HG03066 (cell line): ENCODE data around the gene SLC12A1.
A peak's percentile ranks its signal among the peaks of the same experiment; 100 is the strongest.

Experiments used
- ATAC-seq: cut with Tn5 transposase; IDR thresholded peaks from one replicate; pipeline ENCODE4 v1.9.1; 2021; ENCODE audit warnings: low read depth; ENCODE audit not compliant: unreplicated experiment

SLC12A1 gene

DNA sequence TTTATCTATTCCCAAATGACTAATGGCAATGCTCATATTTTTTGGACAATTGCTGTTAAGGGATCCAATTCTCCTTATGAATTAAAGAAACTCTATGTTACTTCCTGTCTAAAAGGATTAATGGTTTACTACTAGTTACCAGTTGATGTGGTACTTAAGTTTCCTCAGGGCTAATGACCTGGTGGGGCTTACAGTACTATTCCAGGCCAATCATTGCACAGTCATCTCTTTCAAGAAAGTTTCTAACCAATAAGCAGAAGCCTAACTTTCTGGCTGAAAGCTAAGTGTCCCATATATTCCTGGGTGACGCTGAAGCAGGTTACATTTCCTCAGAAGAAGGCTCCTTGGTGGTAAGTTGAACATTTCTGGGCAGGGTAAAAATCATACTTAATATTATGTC lies at the start of gene SLC12A1:
Gene SLC12A1 (plus strand): TSS at position 322 of the 400 bp plus-strand sequence. CDS start 1,418 bp downstream, outside the sequence.
- no peak for ATAC-seq

DNA sequence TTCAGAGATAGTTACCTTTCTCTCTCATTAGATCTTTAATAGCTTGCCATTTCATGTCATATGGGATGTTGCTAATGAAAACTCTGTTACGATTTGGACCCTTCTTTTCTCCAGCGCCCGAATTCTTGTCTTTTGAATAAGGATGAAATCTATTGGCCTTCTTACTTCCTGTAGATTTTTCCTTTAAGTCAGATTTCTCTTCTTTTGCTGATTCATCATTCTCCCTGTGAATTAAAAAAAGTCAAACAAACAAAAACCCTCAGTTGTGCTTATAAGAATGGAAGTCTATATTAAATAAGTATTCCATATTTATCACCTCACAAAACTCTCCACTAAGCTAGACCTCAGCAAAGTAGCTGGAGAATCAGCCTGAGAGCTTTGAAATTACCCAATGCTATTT lies 37.5 kb upstream of the SLC12A1 start:
- no peak for ATAC-seq

DNA sequence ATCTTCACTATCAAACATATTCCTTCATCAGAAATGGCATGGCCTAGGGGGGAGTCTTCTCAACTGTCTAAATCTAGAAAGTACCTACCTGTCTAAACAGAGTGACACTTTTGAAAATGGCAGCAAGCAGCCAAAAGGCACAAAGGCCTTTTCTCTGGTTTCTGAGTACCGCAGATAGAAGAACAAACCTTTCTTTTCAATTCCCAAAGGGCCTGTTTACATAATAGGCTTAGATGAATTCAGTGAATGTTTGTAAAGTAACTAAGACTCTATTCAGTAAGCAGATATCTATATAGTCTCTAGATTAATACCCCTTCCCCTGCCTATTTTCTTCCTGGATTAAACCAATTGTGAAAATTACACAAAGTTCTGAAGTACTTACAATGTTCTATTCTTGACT lies 35.1 kb upstream of the SLC12A1 start:
- no peak for ATAC-seq

DNA sequence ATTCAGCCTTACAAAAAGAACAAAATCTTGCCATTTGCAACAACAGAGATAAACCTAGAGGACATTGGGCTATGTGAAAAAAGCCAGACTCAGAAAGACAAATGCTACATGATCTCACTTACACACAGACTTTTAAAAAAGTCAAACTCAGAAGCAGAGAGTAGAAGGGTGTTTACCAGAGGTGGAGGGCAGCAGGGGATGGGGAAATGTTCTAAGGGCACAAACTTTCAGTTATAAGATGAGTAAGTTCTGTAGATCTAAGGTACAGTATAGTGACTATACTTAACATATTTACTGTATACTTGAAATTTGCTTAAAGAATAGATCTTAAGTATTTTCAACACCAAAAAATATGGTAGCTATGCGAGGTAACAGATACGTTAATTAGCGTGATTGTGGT lies 31.0 kb upstream of the SLC12A1 start:
- ATAC-seq, result no peak

DNA sequence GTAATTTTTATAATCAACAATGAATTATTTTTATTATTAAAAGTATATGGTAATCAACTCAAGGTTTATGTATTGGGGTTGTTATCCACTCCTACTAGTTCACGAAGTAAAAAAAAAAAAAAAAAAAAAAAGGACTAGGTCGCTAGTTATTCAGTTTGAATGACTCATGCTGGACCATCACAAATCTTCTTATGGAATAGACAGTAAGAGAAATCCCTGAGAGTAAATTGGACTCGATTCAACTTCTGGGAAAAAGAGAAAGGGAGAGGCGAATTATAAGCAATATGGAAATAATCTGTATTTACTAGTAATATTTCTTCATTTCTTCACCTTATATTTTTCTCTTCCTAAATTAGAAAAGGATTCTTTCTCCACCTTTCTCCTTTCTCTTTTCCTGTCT lies 30.0 kb upstream of the SLC12A1 start:
- no peak for ATAC-seq

DNA sequence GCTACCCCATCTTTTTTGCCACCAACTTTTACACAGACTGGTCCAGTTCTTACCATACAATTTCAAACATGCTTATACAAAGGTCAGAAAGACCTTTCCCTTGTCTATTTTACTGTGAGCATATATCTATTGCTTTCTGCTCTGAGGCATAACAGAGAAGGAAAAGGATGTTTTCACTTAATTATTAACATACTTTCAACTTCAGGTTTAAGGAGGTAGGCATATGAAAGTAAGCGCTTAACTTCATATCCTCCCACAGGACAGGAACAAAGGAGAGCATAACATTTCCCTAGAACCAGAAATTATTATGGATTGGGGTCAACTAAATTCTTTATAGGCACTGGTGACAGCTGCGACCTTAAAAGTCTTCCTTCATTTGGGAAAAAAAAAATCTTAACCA lies 29.1 kb upstream of the SLC12A1 start:
- ATAC-seq, result no peak

DNA sequence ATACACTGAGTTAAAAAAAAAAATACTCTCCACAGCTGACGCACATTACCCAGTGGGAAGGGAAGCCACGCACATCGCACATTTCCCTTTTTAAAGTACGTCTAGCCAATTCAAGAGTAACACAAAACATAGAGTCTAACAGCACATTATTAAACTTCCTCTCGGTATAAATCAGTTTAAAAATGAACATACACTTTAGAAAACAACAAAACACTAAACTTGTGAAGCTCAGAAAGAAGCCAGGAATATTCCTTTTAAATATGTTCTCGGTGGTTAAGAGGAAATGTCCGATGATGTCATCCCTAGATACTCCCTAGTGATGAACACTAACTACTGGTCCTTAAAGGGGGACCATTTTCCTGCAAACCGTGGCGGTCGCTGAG lies 28.7 kb upstream of the SLC12A1 start:
- peak; percentile 53 for ATAC-seq

DNA sequence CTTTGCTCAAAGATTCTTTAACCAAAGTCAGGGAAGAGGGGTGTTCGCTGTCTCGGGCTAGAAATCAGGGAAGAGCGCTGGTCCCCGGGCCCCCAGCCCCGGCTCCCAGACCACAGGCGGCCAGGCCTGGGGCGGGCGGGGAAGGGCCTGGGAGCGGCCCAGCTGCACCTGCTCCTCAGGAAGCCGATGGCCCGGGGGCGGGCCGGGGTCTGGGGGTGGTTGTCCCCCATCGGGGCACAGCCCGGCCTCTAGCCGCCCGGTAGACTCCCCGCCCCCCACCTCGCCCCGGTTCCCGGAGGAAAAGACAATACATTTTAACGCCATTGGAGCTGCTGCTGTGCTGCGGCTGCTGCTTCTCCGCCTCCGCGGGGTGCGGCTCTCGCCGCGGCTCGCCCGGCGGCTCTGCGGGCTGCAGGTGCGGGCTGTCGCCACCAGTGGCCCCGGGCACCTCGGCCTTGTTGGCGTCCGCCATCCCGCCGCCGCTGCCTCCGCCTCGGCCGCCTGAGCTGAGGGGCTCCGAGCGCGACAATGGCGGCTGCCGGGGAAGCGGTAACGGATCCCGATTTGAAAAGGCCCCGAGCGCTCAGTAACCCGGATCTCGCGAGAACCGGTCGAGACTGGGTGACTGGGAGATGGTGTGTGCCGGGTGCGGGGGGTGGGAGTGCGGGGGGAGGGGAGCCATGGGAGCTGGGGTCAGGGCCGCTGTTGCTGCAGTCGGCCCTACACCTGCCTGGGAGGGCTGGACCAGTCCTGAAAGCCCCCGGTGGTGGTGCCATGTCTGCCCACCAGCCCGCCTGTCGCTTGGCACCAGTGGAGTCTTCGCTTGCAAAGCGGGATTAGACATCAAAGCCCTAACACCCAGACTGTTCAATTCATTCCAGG lies 28.1 kb upstream of the SLC12A1 start, which contains the start of gene MYEF2:
Gene MYEF2 (minus strand): TSS at position 530 of the 882 bp plus-strand sequence. CDS start 58 bp downstream, at position 472.
- peak; percentile 64 for ATAC-seq

DNA sequence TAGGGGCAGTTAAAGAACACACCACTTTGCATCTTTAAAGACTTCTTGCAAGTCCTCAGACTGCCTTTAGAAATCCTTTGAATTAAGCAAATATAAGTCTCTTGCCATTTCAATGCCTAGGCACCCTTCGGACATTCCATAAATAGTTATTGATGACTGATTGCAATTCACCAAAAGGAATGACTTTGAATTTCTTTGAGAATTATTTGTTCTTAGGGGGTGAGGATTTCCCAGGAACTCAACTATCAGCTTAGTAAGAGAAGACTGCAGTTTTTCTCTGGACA lies 27.5 kb upstream of the SLC12A1 start:
- no peak for ATAC-seq

DNA sequence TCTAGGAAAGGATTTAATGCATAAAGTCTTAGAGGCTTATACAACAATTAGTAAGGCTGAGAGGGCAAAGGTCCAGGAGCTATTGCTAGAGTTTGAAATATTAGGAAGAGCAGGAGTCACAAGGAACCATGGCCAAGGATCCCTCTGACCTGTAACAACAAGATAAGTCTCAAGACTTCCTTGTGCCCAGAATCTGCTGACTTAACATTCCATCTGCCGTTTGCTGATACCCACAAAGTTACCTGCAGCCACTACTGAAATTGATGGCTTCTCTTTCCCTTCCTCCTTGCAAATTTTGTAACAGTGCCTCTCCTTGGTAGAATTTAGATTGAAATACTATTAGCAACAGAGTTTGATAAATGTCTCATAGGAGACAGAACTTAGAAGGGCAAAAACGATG lies 23.4 kb upstream of the SLC12A1 start:
- ATAC-seq, result no peak

DNA sequence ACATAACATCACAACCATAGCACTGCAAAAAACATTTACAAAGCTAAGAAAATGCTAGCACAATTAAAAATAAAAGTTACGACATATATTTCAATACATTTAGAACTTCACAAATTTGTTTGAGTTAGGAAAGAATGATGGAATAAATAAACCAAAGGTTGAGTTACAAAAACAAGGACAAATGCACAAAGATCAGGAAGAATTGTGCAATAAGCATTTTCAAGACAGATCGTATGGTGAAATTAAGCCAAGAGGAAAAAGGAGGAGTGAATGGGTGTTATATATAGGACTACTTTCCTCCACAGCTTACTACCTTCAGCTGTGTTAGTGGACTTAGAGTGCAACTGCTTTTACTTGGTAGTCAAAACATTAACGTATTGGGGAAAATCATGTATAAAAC lies 20.6 kb upstream of the SLC12A1 start:
- no peak for ATAC-seq

DNA sequence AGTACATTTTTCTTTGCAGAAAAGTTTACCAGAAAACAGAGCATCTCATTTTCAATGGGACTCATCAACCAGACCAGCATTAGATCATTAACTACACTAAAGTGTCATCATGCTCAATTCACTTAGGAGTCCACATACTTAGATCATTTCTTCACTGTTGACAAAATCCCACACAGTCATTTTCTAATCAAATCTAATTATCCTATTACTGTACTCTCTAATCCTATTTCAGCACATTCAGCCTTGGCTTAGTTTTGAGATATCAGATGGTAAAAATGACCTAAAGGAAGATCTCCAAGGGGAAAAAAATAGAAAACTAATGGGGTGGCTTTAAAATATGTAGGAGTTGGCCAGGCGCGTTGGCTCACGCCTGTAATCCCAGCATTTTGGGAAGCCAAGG lies 19.8 kb upstream of the SLC12A1 start:
- no peak for ATAC-seq

DNA sequence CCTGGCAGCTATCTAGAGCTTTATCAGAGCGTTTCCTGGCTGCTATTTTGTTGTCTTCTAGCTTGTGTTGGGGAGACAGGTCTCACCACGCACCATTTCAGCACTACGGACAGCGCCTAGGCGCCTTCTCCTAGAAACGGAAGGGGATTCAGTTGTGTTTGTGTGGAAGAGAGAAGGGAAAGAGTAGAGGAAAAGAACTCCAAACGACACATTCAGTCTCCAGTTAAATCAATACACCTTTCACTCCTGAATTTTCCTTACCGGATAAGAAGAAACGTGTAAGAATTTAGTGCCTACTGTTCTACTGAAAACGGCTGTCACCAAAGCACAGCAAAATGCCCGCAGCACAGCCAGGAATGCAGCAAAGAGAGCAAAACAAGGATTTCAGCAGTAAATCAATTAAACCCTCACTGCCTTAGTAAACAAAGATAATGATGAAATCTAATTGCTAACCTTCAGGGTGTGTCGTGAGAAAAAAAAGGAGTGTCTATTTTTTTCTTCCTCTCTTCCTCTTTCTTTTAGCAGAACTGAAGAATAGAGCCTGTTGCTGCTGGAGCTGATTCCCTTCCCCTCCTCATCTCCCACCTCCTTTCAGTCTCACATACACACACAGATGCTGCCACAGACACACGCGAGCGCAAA lies 15.0 kb upstream of the SLC12A1 start:
- no peak for ATAC-seq

DNA sequence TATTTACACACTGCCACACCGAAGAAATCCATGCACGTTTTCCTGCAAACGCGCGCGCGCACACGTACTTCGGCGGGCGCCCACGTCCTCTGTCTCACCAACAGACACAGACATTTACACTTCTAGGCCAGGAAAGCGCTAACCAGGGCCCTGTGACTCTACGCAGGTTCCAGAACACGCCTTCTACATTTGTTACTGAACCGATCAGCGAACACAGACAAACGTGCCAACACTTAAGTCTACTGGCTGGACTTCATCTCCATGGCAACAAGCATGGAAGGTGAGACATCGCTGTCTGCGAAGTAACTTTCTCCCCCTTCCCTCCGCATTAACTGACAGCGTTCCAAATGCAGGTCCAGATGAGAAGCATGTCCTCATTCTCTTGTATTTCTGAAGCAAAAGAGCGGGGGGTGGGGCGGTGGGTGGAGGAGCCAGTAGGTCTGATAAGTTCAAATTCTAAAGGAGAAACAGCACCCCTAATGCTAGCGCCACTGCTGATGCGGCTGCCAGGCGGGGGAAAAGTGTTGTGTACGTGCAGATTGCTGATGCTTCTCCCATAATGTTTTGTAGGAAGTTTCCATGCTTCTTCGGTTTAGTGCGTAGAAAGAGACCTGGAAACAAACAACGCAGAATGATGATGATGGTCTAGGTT lies 14.4 kb upstream of the SLC12A1 start, which contains the start of gene CTXN2:
Gene CTXN2 (plus strand): TSS at position 92 of the 652 bp plus-strand sequence. CDS start 9,636 bp downstream, outside the sequence.
- ATAC-seq, result no peak

DNA sequence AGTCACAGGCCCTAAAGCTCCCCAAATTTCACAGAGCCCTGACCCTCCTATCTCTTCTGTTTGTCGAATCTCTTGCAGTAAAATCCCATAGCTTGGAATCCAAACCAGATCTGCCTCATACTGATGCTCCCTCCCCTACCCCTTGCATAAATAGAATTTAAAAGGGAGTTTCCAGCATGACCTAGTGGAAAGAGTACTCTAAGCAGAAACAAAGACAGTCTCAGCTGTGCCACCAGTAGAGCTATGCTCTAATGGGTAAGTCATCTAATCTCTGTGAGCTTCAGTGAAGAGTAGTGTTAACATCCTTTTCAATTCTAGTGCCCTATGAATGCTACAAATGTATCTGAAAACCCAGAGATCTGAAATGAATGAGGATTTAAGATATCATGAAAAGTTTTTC lies 4.0 kb upstream of the SLC12A1 start:
- ATAC-seq, result no peak

DNA sequence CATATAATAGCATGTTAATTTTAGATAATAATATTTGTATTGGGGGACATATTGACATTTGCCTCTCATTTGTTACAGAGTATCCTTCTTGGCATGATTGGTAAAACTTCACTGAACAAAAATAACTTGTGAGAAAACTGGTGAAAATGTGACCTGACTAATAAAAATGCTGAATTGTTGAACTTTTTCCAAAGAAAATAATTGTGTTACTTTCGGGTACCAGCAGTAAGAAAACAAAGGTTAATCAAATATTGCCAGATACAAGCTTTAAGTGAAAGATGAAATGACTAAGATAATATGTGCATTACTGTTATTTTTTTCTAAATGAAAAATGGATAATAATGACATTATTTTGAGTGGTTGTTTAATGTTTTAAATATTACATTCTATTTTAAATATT lies 15.2 kb downstream of the SLC12A1 start:
- no peak for ATAC-seq

DNA sequence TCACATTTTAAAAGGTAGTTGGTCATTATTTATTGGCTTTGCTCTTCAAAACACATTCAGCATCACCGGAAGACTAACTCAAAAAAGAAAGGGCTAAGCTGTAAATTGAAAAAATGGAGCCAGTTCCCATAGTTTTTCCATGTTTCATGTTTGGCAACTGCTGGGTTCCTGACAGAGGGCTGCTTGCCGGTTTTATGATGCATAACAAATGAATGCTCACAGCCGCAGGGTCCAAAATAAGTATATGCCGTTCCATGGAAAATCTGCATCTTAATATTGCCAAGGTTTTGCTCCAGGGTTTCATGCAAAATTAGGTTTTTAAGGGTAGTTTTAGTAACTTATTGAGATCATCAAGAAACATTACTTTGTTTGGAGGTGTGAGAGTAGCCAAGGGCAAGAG lies 15.8 kb downstream of the SLC12A1 start:
- ATAC-seq, result no peak

DNA sequence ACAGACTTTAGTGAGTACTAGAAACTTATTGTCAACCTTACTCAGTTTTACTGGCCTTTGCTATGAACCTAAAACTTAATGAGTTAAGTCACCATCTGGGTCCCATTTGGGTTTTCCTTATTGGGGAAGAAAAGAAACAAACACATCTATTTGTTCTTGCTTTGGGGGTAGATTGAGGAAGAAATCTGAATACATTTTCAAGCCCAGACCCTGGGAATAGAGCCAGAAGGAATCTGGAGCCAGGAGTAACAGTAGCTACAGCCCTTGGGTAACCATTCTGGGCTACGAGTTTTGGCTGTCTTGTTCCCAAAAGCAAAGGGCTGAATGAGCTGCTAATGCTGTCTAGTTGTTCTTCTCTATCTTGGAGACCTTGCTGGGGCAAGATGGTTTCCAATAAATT lies 16.5 kb downstream of the SLC12A1 start:
- no peak for ATAC-seq

DNA sequence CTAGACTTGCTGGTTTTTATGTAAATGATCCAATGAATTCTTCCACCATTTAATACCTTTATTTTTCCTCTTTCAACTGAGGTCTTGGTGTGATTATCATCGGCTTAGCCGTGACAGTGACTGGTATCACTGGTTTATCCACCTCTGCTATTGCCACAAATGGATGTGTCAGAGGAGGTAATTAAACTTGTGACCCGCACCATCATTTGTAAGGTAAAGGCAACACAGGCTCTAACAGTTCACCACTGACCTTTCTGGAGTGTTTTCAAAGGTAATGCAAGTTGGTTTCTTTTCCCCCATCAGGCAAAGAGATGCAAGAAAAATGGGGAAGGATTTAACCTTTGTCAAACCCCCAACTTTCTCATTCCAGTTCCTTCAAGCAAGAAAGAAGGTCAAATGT lies 19.7 kb downstream of the SLC12A1 start:
- ATAC-seq, result no peak

DNA sequence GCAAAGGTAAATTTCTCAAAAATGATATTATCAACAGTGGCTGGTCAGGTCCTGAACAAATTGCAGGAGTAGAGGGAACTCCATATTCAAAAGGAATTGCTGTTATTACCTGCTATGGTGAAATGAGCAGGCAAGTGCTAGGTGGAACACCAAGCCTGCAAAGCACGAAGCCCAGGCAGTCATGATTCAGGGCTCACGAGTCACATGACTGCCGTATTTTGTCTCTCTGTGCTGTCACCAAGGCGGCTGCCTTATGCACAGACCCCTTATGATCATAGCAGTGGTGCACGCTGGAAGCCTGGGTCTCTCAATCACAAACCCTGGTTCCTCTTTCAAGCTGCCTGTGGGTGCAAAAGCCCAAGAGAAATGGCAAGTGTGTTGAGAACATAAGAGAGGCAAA lies 24.4 kb downstream of the SLC12A1 start:
- ATAC-seq, result no peak

DNA sequence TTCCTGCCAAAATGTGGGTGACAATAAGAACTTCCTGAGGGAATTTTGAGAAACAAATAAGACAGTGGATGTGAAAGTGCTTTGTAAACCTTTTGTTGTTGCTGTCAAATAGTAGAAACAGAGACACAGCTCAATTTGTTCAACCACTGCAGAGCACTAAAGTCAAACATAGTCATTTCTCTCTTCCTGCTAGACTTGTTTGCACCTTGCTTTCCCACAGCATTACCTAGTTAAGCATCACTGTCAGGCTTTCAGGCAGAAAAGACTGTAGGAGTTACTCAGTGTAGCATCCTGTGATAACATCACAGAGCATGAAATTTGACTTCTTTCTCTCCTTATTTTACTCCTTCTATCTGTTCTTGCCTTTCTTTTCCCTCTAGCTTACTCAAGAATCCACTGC lies 27.1 kb downstream of the SLC12A1 start:
- ATAC-seq, result no peak

DNA sequence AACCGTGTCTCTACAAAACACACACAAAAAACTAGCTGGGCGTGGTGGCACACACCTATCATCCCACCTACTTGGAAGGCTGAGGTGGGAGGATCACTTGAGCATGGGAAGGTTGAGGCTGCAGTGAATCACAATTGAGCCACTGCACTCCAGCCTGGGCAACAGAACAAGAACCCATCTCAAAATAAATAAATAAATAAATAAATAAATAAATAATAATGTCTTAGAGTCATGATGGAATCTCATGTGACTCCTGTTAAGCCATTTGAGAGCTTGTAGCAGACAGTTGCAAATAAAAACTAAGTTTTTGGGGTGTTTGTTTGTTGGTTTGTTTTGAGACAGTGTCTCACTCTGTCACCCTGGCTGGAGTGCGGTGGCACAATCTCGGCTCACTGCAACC lies 33.2 kb downstream of the SLC12A1 start:
- no peak for ATAC-seq
